GM23248 (cell line): ENCODE measurements around the gene PAX4. TPM values are rescaled to one million over a fixed set of nuclear protein-coding genes. Genes with fewer than 3 reads are reported as not detected.

Experiments
- DNase-seq: peaks from one replicate; pipeline ENCODE4 v3.0.0-alpha.2; 2015
- H2AFZ ChIP-seq: fragments of 200-600 bp; sonication (generic); 2 replicates; pipeline ENCODE4 v1.6.1; 2016; ENCODE audit warnings: antibody characterized with exemption
- H3F3A ChIP-seq: fragments of 200-600 bp; sonication (generic); 2 replicates; pipeline ENCODE4 v1.6.1; 2016; ENCODE audit warnings: mild to moderate bottlenecking, antibody characterized with exemption, mixed run types; ENCODE audit not compliant: insufficient read depth
- H3K27ac ChIP-seq: fragments of 200-600 bp; sonication (generic); 2 replicates; pipeline ENCODE4 v1.5.1; 2016; ENCODE audit warnings: mild to moderate bottlenecking
- H3K27me3 ChIP-seq: fragments of 200-600 bp; sonication (generic); replicated peaks from 2 replicates; pipeline ENCODE4 v1.6.1; 2016; ENCODE audit warnings: mild to moderate bottlenecking; ENCODE audit not compliant: insufficient read depth
- H3K36me3 ChIP-seq: fragments of 200-600 bp; sonication (generic); 2 replicates; pipeline ENCODE4 v1.6.1; 2016; ENCODE audit warnings: low read depth, mild to moderate bottlenecking
- H3K4me1 ChIP-seq: fragments of 200-600 bp; sonication (generic); 2 replicates; pipeline ENCODE4 v1.6.1; 2016; ENCODE audit warnings: mild to moderate bottlenecking; ENCODE audit not compliant: insufficient read depth
- H3K4me2 ChIP-seq: fragments of 200-600 bp; sonication (generic); one replicate; pipeline ENCODE4 v1.6.1; 2016; ENCODE audit warnings: mild to moderate bottlenecking; ENCODE audit not compliant: unreplicated experiment
- H3K4me3 ChIP-seq: fragments of 200-600 bp; sonication (generic); 2 replicates; pipeline ENCODE4 v1.5.1; 2016; ENCODE audit warnings: mild to moderate bottlenecking
- H3K79me2 ChIP-seq: fragments of 200-600 bp; sonication (generic); 2 replicates; pipeline ENCODE4 v1.6.1; 2016; ENCODE audit warnings: mild to moderate bottlenecking; ENCODE audit not compliant: insufficient read depth
- H3K9ac ChIP-seq: fragments of 200-600 bp; sonication (generic); 2 replicates; pipeline ENCODE4 v1.6.1; 2016; ENCODE audit warnings: mild to moderate bottlenecking
- H3K9me2 ChIP-seq: fragments of 200-600 bp; sonication (generic); 2 replicates; pipeline ENCODE4 v1.6.1; 2016; ENCODE audit warnings: mixed run types, mild to moderate bottlenecking, moderate library complexity; ENCODE audit not compliant: insufficient read depth
- H3K9me3 ChIP-seq: fragments of 200-600 bp; sonication (generic); one replicate; pipeline ENCODE4 v1.6.1; 2017; ENCODE audit warnings: low read depth
- H4K20me1 ChIP-seq: fragments of 200-600 bp; sonication (generic); 2 replicates; pipeline ENCODE4 v1.6.0; 2016; ENCODE audit not compliant: insufficient read depth
- EZH2 ChIP-seq: fragments of 200-600 bp; sonication (generic); IDR thresholded peaks from 2 replicates; pipeline ENCODE4 v1.6.1; 2018; ENCODE audit warnings: antibody characterized with exemption, mild to moderate bottlenecking; ENCODE audit not compliant: insufficient read depth, poor library complexity, severe bottlenecking
- EZH2phosphoT487 ChIP-seq: fragments of 200-600 bp; sonication (generic); IDR thresholded peaks from 2 replicates; pipeline ENCODE4 v1.6.1; 2018; ENCODE audit warnings: antibody characterized with exemption, moderate library complexity, mild to moderate bottlenecking, low read depth; ENCODE audit not compliant: insufficient read depth
- WGBS, 2 experiments: methylation state at CpG; one replicate each; pipeline ENCODE4 v1.1.6; 2015 to 2017; ENCODE audit warnings: low lambda C conversion rate in 2 of 2, low coverage in 1 of 2; ENCODE audit errors: missing lambda C conversion rate in 2 of 2; 5-methylcytosine and 5-hydroxymethylcytosine counted together
- in situ Hi-C: fragments of 300-500 bp; cut with MboI; formaldehyde crosslinking; loops from 2 replicates; pipeline ENCODE4 v1.15.0; 2020
- polyA plus RNA-seq: library from polyadenylated mRNA; unstranded; fragments of >200 nt; fragmentation: Nextera tagmentation; extraction: Ambion mirVana; gene quantifications from 2 replicates; pipeline ENCODE4 v1.2.1, GENCODE V29; 2016
- total RNA-seq: library from RNA; depleted of rRNA; stranded (reverse); fragments of >200 nt; shearing (Covaris generic); gene quantifications from 2 replicates; pipeline ENCODE4 v1.2.3, GENCODE V29; 2014

The PAX4 gene
- total and polyA plus RNA-seq, 2 experiments from 2014 or later, result not detected

DNA sequence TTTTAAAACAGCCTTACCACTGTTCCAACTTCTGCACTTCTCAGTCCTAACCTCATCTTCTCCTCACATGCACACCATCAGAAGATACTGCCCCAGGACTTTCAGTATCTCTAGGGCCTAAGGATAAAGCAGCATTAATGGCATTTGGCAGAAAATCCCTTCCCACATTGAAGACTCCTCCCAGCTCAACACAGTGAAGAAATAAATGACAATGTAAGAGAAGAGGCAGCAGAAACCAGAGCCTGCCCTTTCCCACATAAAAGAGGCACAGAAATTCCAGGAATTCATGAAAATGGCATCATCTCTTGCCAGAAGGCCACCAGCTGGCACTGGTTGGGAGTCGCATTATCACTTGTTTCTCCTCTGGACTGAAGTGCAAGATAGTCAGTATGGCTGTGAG, 36.2 kb downstream of the PAX4 start:
- 0 out of 2 replicates have a peak, but pooled peaks cover 4% of the 10 kb centered on the region for H3K36me3 ChIP-seq
- H3K9me2 ChIP-seq, result no peaks in the 10 kb centered on the region
- H3K4me1 ChIP-seq, result peaks cover 19% of the 10 kb centered on the region
- H2AFZ ChIP-seq, result no peak overlapping the region
- DNase-seq, result peak; percentile 44
- H4K20me1 ChIP-seq, result no peaks in the 10 kb centered on the region; the same call in 1 of the 2 replicates
- H3K79me2 ChIP-seq, result peaks cover 48% of the 10 kb centered on the region
- 95 to 100% methylated on average over 1 of the region's 1 CpG for WGBS, 2 experiments
- in situ Hi-C loops, result no loop called here
- no peaks in the 10 kb centered on the region for H3K27me3 ChIP-seq
- TF ChIP-seq EZH2 (no peak), EZH2phosphoT487 (no peak)
- no peak overlapping the region for H3K4me2 ChIP-seq
- H3K4me3 ChIP-seq, result no peak overlapping the region
- H3K27ac ChIP-seq, result no peak overlapping the region
- H3F3A ChIP-seq, result no peaks in the 10 kb centered on the region
- H3K9ac ChIP-seq, result no peak overlapping the region
- H3K9me3 ChIP-seq, result no peaks in the 10 kb centered on the region

- Histone ChIP-seq H3K9me3 (no peaks in the 10 kb centered on the region), H3K9ac (no peak overlapping the region), H3K4me3 (no peak overlapping the region), H3K4me1 (peaks cover 19% of the 10 kb centered on the region), H3K9me2 (no peaks in the 10 kb centered on the region), H3K36me3 (0 out of 2 replicates have a peak, but pooled peaks cover 4% of the 10 kb centered on the region), H3F3A (no peaks in the 10 kb centered on the region), H3K4me2 (no peak overlapping the region), H3K27ac (no peak overlapping the region), H4K20me1 (no peaks in the 10 kb centered on the region; the same call in 1 of the 2 replicates), H3K79me2 (peaks cover 48% of the 10 kb centered on the region), H3K27me3 (no peaks in the 10 kb centered on the region), H2AFZ (no peak overlapping the region)
- in situ Hi-C loops, result no loop called here
- no peak for DNase-seq
- TF ChIP-seq EZH2 (no peak), EZH2phosphoT487 (no peak)
Measured at GRCh38 chr7:127580612-127581011, 37.3 kb downstream of the PAX4 start.

DNA sequence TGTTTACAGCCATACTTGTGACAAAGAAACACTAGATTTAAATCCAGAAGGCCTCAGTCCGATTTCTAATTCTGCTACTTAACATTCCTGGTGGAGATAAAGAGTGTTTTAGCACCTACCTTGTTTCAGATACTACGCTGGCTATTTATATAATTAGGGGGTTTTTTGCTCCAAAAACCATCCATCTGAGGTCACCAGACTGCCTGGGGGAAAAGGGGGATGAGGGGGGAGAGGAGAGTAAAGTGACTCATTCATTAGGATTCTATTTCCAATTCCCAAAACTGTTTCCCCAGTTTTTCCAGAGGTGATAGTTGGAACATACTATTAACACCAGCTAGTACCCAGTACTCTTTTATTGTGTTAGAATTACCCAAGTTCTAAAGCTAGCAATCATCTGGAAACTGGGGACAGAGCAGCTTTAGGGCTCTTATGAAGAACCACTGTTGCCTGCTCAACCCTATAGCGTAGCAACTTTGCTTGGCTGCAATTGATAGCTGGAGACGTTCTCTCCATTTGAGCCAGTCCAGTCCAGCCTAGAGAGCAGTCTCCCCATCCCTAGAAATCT, 39.1 kb downstream of the PAX4 start:
- Histone ChIP-seq H3K9me3 (no peaks in the 10 kb centered on the region), H3K4me3 (no peak overlapping the region), H3K4me2 (no peak overlapping the region), H3K9ac (no peak overlapping the region), H3K36me3 (0 out of 2 replicates have a peak, but pooled peaks cover 4% of the 10 kb centered on the region), H3F3A (no peaks in the 10 kb centered on the region), H3K4me1 (peaks cover 15% of the 10 kb centered on the region), H3K9me2 (no peaks in the 10 kb centered on the region), H3K79me2 (peaks cover 34% of the 10 kb centered on the region), H4K20me1 (no peaks in the 10 kb centered on the region; the same call in 1 of the 2 replicates), H3K27me3 (no peaks in the 10 kb centered on the region), H3K27ac (no peak overlapping the region), H2AFZ (no peak overlapping the region)
- in situ Hi-C loops, result no loop called here
- TF ChIP-seq EZH2phosphoT487 (no peak), EZH2 (no peak)
- 64 to 66% methylated on average over 4 of the region's 4 CpGs for WGBS, 2 experiments
- DNase-seq, result no peak

DNA sequence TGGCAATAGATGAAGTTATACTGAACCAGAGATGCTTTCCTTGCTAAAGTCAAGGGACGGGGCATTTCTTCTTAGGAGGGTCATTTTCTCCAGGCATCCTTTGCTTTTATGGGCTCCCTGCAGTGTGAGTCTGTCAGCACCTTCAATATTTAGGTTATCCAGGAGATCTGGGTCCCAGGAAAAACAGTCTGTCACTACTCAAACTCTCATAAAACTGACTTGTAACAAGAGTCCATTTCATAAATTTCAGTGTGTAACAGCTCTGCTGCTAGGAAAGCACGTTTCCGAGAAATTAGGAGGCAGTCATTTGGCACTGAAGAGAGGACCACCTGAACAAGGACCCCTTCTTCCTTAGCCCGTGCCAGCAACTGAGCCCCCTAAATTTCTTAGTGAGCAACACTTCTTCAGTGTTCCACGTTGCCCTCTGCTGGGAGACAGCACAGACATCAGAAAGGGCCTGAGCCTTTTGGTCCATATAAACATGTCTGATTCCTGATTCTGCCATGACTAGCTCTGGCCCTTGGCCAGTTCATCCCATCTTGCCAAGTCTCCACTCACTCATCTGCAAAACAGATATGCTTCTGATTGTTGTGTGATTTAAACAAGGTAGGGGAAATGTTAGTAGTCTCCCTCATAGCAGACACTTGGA, 39.8 kb downstream of the PAX4 start:
- in situ Hi-C loops, result no loop called here
- peaks cover 27% of the 10 kb centered on the region for H3K79me2 ChIP-seq

More for the DNA sequence above, 39.8 kb downstream of the PAX4 start:
- H4K20me1 ChIP-seq, result no peaks in the 10 kb centered on the region; the same call in 1 of the 2 replicates
- no peak overlapping the region for H3K27ac ChIP-seq
- H3K9ac ChIP-seq, result no peak overlapping the region
- H3K27me3 ChIP-seq, result no peaks in the 10 kb centered on the region
- H3K4me1 ChIP-seq, result peaks cover 11% of the 10 kb centered on the region; the same call in 1 of the 2 replicates
- TF ChIP-seq EZH2, result no peak
- no peak for TF ChIP-seq EZH2phosphoT487
- H3K4me2 ChIP-seq, result no peak overlapping the region
- H3F3A ChIP-seq, result no peaks in the 10 kb centered on the region
- H2AFZ ChIP-seq, result no peak overlapping the region
- H3K9me3 ChIP-seq, result no peaks in the 10 kb centered on the region
- H3K4me3 ChIP-seq, result no peak overlapping the region
- no peaks in the 10 kb centered on the region for H3K9me2 ChIP-seq
- DNase-seq, result peak; percentile 53
- WGBS, 2 experiments, result 79 to 81% methylated on average over 5 of the region's 5 CpGs
- H3K36me3 ChIP-seq, result 0 out of 2 replicates have a peak, but pooled peaks cover 4% of the 10 kb centered on the region
